NCI-H345 treated with DMSO at 0.1 percent for 48 hours (cell line): ENCODE results near the gene TRAM2.

Source experiments
- DNase-seq: peaks from one replicate; lab custom pipeline; 2025; ENCODE audit not compliant: unreplicated experiment; lab: John Stamatoyannopoulos, UW

TRAM2 gene

DNA sequence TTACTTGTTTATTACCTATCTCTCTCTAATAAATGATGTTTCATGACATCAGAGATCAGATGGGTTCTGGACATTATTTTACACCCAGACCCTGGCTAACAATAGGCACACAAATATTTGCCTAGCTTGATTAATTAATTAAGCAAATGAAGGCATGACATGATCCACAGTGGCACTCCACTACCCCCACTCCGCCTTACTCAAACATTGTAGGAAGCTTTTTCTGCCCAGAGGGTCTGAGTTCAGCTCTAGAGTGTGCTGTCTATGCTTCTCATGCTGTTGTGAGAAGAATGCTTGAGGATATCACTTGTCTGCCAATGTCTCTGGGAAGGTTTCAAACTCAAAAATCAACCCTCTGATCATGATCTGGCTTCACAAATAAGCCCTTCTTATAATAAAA, 45.0 kb downstream of the TRAM2 start:
- no peak for DNase-seq

DNA sequence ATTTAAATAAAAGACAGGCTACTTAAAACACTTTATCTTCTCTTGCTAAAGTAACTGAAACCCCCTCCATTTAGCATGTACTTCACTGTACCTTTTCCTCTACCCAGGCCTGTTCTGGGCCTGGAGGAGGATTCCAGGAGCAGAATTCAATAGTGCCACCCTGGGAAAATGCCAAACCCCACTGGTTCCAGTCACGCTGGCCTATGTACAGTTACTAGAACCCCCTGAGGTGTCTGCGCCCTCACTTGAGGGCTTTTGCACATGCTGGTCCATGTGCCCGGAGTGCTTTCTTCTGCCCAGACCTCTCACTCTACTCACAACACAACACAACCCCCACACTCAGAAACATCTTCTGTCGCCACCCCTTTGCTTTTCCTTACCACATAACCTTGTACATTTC, 45.5 kb downstream of the TRAM2 start:
- DNase-seq, result no peak

DNA sequence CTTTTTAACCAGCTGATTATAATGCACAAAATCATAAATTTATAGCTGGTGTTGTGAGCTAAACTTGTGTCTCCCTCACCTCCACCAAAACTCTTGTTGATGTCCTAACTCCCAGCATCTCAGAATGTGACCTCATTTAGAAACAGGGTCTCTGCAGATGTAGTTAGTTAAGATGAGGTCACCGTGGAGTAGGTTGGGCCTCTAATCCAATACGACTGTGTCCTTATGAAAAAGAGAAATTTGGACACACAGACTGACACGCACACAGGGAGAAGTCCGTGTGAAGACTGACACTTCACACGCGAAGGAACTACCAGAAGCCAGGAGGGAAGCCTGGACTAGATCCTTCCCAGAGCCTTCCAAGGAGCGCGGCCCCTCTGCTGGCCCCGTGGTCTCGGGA, 46.5 kb downstream of the TRAM2 start:
- DNase-seq, result no peak

DNA sequence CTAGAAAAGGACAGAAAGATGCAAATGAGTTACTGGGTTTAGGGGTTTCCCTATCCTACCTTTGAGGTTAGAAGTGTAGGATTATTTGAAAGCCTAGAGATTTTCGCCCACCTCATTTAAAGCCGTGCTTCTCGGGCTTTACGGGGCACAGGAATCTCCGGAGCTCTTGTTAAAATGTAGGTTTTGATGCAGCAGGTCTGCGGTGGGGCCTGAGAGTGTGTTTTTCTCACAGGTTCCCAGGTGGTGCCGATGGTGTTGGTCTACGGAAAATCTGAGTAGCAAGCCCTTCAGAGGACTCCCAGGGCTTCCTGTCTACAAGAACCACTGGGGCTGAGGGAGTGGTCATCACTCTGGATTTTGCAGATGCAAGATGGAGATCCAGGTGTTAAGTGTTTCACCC, 47.5 kb downstream of the TRAM2 start:
- no peak for DNase-seq

DNA sequence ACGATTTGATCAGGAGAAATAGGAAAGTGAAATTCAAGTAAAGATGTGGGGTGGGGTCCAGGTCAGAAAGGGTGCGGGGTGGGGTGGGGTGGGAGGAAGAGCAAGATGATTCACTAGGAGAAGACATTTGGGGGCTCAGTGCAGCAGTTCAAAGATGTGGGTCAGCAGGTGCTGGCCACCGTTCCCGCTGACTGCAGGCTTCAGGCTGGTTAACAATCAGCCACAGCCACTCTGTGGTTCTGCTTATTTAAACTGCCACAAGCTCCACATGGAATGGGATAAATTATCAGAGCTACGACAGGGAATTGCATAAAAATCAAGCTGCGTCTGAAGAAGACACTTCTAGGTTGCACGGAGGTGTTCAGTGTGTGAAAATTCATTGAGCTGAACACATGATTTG, 49.4 kb downstream of the TRAM2 start:
- no peak for DNase-seq

DNA sequence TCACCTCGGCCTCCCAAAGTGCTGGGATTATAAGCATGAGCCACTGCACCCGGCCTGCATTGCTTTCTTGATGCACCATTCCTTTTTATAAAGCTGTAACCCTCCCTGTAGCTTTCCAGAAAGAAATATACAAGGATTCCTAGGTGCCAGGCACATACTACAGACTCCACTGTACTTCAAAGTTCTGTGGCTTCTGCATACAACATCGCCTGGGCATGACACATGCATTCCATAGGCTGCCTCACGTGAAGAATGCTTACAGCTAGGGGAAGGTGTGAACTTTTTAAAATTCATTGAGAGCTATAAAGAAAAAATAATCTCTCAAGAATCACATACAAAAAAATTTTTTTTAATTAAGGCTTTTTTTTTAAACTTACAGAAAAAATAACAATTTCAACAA, 50.2 kb downstream of the TRAM2 start:
- DNase-seq, result no peak

DNA sequence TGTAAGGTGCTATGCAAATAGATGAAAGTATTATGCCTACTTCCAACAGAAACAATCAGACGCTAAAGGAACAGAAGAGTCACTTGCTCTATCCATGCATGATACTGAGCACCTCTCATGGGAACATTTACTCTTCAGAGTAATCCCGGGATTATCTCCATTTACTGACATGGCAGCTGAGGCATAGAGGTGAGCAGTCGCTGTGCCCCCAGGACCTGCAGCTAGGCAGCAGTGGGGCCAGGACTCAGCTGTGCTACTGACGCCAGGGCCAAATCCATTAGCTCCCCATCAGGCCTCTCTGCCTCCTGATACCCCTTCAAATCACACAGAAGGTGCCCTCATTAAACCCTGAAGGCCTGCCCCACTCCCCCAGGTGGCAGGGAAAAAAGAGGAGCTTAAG, 51.9 kb downstream of the TRAM2 start:
- no peak for DNase-seq

DNA sequence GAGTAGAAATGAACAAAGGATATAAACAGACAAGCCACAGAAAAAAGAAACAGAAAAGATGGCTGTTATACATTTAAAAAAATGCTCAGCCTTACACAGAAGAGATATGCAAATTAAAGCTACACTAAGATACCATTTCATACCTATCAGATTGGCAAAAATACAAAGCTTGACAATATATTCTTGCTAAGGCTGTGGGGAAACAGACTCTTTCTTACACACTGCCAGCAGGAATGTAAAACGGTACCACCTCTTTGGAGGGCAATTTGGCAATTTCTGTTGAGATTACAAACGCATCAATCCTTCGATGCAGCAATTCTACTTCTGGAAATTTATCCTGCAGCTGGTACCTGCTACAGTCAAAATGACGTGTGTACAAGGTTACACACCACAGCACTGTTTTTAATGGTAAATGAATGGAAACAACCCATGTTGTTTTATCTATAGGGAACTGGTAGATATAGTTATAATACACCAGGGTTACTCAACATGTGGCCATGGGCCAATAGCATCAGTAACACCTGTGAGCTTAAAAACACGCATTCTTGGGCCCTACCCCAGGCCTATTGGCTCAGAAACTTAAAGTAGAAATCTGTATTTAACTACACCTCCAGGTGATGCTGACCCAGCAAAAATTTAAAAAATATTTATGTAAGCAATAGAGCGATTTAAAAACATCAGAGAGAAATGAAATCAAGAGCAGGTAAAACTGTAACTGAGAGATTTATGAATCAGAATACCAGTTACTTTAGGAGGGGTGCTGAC, 53.3 kb downstream of the TRAM2 start:
- DNase-seq, result no peak

DNA sequence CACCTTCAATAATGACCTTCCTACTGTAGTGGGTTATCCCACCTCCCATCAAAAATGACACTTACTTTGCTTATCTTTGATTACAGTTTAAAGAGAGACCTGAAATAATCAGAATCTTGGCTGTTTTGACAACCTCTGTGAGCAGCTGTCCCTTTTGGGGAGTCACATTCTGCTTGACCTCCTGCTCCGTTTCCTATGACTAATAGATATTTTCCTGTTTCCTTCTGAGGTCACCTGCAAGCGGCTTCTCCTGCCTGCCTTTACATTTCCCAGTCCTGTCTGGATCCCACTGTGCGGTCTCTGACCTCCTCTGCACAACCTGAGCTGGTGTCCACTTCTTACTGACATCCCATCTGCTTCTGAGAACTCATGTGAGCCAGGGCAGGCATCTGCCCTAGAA, 54.2 kb downstream of the TRAM2 start:
- no peak for DNase-seq

DNA sequence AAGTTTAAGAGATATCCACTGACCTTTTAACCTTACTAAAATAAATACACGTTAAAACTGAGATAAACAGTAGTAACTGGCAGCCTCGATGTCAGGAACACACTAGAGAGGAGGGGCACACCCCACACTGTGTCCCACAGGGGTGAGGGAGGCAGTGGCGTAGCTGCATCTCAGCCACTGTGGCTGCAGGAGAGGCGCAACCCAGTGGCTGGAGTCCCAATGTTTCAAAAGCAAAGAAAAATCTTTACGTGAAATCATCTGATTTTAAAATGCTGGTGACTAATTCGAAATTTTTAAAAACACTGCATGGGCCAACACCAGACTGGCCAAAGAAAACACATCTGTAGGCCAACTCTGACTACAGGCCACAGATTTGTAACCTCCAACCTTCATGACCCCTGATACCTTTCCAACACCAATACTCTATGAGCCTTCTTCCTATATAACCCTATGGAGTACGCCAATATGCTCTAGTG, 54.7 kb downstream of the TRAM2 start:
- no peak for DNase-seq

DNA sequence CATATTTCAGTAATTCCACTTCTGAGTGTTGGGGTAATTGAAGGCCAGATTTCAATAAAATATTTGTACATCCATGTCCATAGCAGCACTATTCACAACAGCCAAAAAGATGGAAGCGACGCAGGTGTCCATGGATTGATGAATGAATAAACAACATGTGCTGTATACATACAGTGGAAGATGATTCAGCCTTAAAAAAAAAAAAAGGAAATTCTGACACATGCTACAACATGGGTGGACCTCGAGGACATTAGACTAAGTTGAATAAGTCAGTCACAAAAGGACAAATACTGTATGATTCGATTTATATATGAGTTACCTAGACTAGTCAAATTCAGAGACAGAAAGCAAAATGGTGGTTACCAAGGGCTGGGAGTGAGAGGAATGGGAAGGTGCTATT, 57.2 kb downstream of the TRAM2 start:
- no peak for DNase-seq

DNA sequence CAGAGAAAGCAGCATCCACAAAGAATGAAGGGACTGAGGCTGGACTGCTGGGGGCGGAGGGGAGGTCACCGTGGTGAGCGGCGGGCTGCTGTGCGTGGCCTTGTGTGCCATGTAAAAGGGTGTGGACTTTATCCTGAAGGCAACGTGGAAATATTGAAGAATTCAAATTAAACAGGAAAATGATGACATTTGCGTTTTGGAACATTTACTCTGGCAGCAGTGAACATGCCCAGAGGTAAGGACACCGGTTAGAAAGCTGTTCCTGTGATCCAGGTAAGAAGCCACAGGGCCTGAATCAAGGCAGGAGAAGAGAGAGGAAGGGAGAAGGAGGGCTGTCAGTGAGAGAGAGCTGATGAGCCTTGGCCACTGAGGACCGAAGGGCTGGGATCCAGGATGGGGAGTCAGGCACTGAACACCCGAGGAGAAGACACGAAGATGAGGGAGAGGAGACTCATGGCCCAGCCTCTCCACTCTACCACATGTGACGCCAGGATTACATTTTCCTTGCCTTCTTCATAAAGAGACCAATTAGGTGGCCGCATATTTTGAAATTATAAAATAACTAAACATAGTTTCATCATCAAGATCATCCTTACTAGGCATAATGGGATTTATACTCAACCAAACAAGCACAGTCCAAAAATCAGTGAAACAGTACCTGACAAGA, 58.4 kb downstream of the TRAM2 start:
- no peak for DNase-seq

DNA sequence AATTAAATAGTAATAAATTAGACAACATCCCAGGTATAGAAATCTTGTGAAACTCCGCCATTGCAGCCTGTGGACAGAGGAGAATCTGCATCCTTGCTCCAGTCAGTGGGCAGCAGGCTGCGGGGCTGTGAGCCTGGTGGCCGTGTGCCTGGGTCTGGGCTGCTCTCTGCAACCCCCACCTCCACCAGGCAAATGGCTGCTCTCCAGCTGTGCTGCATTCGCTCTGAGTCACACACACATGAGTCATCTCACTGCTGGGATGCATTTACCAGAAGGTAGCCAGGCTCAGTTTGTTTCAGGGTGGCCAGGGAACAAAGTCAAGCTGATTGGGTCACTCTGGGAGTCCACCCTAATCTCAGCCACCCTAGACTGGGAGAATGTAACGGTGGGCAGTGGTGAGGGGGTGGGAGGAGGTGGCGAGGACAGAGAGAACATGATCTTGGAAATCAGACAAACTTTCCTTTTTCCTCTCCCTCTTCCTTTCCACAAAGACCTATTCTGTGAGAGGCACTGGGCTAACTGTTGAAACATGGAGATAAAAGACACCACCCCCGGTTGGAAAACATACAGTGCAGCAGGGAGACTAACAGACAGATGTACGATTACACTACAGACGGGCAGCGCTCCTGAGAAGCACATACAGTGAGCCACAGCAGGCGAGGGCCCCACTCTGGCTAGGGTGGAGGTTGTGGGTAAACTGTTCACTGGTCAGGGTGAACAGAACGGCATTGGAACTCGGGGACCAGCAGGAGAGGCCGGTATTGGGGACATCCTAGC, 59.2 kb downstream of the TRAM2 start:
- DNase-seq, result no peak

DNA sequence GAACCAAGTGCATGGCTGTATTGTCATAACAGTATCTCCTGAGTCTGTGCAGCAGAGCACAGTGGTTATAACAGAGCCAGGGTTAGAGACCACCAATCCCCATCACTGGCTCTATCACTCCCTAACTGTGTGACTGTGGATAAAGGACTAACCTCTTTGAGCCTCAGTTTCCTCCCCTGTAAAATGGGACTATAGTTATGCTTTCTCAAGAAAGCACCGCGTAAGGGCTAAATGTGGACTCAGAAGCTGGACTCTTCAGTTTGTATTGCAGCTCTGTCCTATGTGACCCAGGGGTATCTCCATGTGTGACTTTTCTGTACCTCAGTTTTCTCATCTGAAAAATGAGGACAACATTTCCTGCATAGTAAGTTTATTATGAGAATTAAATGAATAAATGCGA, 59.9 kb downstream of the TRAM2 start:
- no peak for DNase-seq

DNA sequence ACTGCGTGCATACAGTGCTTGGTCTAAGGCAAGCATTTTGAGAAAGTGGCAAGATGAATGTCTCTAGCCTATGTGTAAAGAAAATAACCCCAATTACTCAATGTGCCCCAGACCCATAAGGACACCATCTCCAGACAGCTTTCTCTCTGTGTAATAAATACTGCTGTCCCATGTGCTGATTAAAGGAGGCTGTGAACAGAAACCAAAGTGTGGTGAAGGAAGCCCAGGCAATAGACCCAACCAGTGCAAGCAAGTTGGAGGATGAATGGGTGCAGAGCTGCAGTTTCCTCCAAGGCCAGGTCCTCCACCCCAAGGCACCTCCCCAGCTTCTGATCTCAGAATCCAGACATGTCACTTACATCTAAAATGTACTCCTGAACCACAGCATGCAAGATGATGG, 60.6 kb downstream of the TRAM2 start:
- DNase-seq, result no peak

DNA sequence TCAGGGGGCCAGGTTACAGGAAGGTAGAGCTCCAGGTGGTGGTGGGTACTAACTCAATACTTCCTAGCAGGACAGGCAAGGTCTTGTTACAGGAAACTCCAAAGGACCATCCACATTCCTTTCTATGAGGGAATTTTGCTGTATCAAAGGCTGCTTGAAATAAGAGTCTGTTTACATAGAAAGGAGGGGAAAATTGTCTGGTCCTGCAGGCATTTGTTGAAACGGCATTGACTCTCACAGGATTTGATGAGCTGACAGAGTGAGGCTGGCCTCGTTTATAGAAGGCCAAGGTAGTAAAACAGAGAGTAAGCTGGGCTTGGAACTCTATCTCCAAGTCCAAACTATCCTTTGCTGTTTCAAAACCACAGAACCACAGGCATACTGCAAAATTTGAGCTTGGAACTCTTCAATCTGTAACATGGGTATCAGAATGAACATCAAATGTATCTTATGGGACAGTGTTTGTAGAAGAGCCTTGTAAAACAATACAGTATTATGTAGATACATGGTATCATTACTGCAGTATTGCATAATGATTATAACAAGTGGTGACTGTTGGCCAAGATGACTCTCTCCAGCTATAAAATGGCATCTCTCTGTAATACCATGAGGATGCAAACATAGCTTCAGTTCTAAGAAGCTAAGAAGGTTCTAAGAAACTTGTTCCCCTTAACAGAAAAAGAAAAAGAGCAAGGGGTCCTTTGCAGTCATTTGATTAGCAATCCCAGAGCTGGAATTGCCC, 61.5 kb downstream of the TRAM2 start:
- no peak for DNase-seq

DNA sequence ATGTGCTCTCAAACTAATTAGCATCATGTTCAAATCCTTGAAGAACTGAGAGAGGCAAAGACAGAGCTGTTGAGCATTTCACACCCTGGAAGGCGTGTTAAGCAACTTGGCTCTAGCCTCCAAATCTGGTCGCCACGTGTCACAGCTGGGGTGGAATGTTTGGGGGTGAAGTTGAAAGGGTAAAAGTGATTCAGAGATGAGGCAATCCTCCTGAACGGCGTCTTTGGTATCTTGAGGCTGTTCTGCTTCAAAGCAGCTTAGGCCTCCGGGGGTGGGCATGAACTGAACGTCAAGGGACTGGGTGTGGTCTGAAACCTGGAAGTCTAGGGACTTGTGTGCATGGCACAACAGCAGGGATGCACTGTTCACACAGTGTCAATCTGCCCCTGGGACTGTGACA, 62.3 kb downstream of the TRAM2 start:
- no peak for DNase-seq

DNA sequence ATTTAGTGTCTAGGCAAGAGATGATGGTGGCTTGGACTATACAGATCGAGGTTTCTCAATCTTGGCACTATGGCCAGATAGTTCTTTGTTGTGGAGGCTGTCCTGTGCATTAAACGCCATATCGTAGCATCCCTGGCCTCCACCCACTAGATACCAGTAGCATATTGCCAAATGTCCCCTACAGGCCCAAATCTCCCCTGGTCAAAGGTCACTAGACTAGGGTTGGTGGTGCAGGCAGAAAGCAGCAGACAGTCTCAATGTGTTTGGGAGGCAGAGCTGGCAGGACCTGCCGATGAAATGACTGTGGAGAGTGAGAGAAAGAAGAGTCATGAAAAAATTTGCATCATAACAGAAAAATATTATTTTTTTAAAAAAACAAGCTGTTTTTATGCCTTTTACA, 63.0 kb downstream of the TRAM2 start:
- DNase-seq, result no peak

DNA sequence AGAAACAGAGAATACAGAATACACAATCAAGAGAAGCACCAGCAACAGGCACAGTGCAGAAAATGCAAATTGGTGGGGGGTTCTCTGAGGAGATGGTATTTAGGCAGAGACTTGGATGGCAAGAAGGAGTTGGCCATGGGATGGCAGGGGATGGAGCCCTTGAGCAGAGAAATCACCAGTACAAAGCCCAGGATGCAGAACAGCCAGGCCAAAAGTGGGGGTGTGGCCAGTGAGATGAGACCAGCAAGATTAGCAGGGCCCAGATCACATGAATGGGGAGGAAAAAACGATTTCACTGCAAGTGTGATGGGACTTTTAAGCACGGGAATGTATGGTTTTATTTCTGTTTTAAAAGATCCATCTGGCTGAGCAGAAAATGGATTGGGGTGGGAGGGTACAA, 63.4 kb downstream of the TRAM2 start:
- DNase-seq, result no peak

DNA sequence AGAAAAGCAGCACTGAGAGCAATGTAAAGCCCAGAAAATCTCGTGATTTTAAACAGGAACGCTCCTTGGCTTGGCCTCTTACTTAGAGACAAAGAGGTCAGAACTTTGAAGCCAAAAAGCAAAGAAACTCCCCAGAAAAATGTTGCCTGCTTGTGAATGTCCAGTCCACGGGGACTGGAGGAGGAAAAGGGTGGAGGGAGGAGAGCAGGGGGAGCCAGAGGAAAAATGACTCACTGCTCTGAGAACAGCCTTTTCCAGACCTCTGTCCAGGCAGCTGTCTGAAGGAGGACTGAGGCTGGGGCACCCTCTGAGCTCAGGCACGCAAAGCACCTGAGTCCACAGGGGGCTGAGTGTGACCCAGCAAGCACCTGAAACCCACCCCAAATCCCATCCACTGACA, 64.7 kb downstream of the TRAM2 start:
- no peak for DNase-seq

DNA sequence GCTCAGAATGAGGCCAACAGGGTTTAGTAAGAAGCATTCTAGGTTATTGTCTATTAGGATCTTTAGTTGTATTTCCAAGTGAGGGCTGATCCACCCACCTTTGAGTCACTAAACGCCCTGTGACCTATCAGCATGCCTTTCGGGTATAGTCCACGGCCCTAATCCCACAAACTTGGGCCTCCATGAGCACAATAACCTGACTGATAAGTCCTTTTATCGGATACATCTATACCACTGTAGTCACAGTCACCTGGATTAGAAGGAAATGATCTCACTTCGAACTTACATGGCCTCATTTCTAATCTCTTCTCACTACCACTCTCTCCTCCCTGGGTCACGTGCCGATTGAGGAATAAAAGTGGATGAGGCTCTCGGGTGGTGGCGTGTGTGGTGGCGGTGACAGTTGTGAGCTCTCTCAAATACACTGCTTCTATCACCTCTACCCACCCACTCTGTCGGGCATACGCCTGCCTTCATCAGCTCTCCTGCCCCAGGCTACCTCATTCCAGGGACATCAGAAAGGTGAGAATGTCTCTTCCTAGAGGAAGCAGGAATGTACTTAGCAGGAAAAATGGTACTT, 65.2 kb downstream of the TRAM2 start:
- no peak for DNase-seq
